SK-N-SH (cell line): ENCODE results near the gene ITFG1.

Experiments used
- CTCF ChIP-seq: fragments of 200-600 bp; sonication (generic); IDR thresholded peaks from 2 replicates; pipeline ENCODE4 v1.6.1; 2017; ENCODE audit warnings: antibody characterized with exemption, mild to moderate bottlenecking, moderate library complexity
- EZH2phosphoT487 ChIP-seq: fragments of 200-600 bp; sonication (generic); IDR thresholded peaks from 2 replicates; pipeline ENCODE4 v1.6.1; 2017; ENCODE audit warnings: low read depth, mixed run types, mild to moderate bottlenecking, antibody characterized with exemption, moderate library complexity, borderline replicate concordance
- GABPA ChIP-seq: IDR thresholded peaks from 2 replicates; pipeline ENCODE4 v1.4.0; 2012; ENCODE audit warnings: low read depth, mild to moderate bottlenecking
- TEAD4 ChIP-seq: IDR thresholded peaks from 2 replicates; pipeline ENCODE4 v1.4.0; 2012; ENCODE audit warnings: mild to moderate bottlenecking, borderline replicate concordance; ENCODE audit not compliant: insufficient read depth

GRCh38 chr16:47150067-47150466, 310.8 kb downstream of the ITFG1 start:
- no peak for TF ChIP-seq GABPA
- TF ChIP-seq CTCF = no peak
- TF ChIP-seq EZH2phosphoT487 = no peak
- TF ChIP-seq TEAD4 = no peak
